Body of pancreas (tissue), 4 donors: ENCODE measurements around the gene ZNF575. TPM values are rescaled to one million over a fixed set of nuclear protein-coding genes. Genes with fewer than 3 reads are reported as not detected.

Experiments used
- ATAC-seq: fragments of 150-250 bp; one replicate; pipeline ENCODE4 v1.9.1; 2016
- DNase-seq, 4 donors: peaks; one replicate each; pipeline ENCODE4 v3.0.0-alpha.2; 2019
- H3K27ac ChIP-seq, 4 donors: fragments of 200-600 bp; sonication (generic); 1 replicate in 3 of 4; 2 replicates in 1 of 4; pipeline versions ENCODE4 v1.5.1 to v1.6.1; 2016 to 2019; ENCODE audit warnings: mild to moderate bottlenecking in 1 of 4, mixed read lengths in 1 of 4, moderate library complexity in 1 of 4
- H3K27me3 ChIP-seq, 2 donors: fragments of 200-600 bp; sonication (generic); one replicate each; pipeline ENCODE4 v1.6.0; 2016; ENCODE audit warnings: mild to moderate bottlenecking in 1 of 2
- H3K36me3 ChIP-seq, 2 donors: fragments of 200-600 bp; sonication (generic); replicated peaks in 1 of 2; 2 replicates each; pipeline ENCODE4 v1.5.1; 2016; ENCODE audit warnings: low read depth in 2 of 2; ENCODE audit not compliant: insufficient read depth in 1 of 2
- H3K4me1 ChIP-seq: fragments of 200-600 bp; sonication (generic); one replicate; pipeline ENCODE4 v1.6.0; 2016
- H3K4me3 ChIP-seq, 2 donors: fragments of 200-600 bp; sonication (generic); 1 replicate in 1 of 2; 2 replicates in 1 of 2; pipeline ENCODE4 v1.5.1; 2016 to 2019
- H3K9me3 ChIP-seq, 3 donors: fragments of 200-600 bp; sonication (generic); 1 replicate in 2 of 3; 2 replicates in 1 of 3; pipeline ENCODE4 v1.5.1; 2016
- POLR2A ChIP-seq, 3 donors: fragments of 450-650 bp; IDR thresholded peaks; one replicate each; pipeline ENCODE4 v1.6.1; 2016; ENCODE audit warnings: antibody characterized with exemption in 3 of 3, mild to moderate bottlenecking in 2 of 3
- WGBS, 2 donors: methylation state at CpG; one replicate each; pipeline ENCODE4 v1.1.5; 2017; 5-methylcytosine and 5-hydroxymethylcytosine counted together
- intact Hi-C: fragments of 100-400 bp; cut with DNase I; formaldehyde crosslinking; loops from one replicate; pipeline ENCODE4 v1.15.1; 2023
- total RNA-seq, 2 donors: library from RNA; depleted of rRNA; stranded (reverse); fragments of >200 nt; gene quantifications; one replicate each; pipeline ENCODE4 v1.1.0, GENCODE V29; 2016
- TF ChIP-seq, protein P1 (sequence below), 7 experiments: fragments of 450-650 bp in 4 of 7; fragments of 200-600 bp in 3 of 7; sonication (generic) in 3 of 7; IDR thresholded peaks; one replicate each; pipeline ENCODE4 v1.5.1; 2016 to 2019; ENCODE audit warnings: antibody characterized with exemption in 7 of 7

ZNF575 gene, protein sequence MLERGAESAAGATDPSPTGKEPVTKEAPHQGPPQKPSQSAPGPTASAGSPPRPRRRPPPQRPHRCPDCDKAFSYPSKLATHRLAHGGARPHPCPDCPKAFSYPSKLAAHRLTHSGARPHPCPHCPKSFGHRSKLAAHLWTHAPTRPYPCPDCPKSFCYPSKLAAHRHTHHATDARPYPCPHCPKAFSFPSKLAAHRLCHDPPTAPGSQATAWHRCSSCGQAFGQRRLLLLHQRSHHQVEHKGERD
- under 1 TPM in 1 of 2 donors, not detected in 1; 0.52 TPM for total RNA-seq

DNA sequence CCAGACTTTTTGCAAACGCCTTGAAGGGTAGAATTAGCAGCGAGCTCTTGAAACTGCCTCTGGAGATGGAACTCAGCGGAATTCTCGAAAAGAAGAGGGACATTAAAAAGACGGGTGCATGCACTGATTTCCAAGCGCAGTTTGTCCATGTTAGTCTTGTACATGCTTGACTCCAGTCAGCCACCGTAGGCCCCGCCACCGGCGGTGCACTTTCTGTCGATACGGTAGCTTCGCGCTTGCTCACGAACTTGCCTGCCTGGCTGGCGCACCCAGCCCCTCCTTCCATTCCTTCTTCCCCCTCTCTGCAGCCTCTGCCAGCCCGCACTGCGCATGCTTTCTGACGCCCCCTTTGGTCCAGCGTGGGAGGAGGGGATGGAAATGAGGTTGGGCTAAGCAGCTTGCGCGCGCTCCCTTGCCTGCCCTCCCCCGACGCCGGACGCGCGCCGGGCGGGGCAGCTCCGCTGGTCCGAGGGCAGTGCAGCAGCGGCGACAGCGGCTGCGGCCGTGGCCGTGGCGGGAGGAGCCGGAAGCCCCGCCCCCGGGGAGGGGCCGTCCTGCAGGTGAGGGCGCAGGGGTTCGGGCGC, at the start of gene ZNF575:
Gene ZNF575, plus strand, starts transcription at position 227 of the 584 bp plus-strand sequence. CDS start 1,235 bp downstream, outside the sequence.
- DNase-seq, result peak; percentile 85 to 94 (median 91)
- intact Hi-C loops, result no loop called here
- Histone ChIP-seq H3K27ac (peak within 1 kb of the TSS; percentile 78 to 93 (median 86)), H3K27me3 (no peaks in the 10 kb centered on the region), H3K4me1 (peaks cover 24% of the 10 kb centered on the region), H3K4me3 (peak within 1 kb of the TSS; percentile 17 to 68), H3K9me3 (no peaks in the 10 kb centered on the region), H3K36me3 (no peaks in the 10 kb centered on the region)
- TF ChIP-seq, protein P1, sequence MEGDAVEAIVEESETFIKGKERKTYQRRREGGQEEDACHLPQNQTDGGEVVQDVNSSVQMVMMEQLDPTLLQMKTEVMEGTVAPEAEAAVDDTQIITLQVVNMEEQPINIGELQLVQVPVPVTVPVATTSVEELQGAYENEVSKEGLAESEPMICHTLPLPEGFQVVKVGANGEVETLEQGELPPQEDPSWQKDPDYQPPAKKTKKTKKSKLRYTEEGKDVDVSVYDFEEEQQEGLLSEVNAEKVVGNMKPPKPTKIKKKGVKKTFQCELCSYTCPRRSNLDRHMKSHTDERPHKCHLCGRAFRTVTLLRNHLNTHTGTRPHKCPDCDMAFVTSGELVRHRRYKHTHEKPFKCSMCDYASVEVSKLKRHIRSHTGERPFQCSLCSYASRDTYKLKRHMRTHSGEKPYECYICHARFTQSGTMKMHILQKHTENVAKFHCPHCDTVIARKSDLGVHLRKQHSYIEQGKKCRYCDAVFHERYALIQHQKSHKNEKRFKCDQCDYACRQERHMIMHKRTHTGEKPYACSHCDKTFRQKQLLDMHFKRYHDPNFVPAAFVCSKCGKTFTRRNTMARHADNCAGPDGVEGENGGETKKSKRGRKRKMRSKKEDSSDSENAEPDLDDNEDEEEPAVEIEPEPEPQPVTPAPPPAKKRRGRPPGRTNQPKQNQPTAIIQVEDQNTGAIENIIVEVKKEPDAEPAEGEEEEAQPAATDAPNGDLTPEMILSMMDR (IDR thresholded peaks at IDR 0.05), result peak in 2 of 7 experiments; percentile 1 to 13
- TF ChIP-seq POLR2A (IDR thresholded peaks at IDR 0.05), result peak in 2 of 3 donors; percentile 33 to 54
- WGBS, 2 donors, result 0 to 1% methylated on average over 15 to 44 of the region's 47 CpGs
- ATAC-seq, result peak; percentile 72

DNA sequence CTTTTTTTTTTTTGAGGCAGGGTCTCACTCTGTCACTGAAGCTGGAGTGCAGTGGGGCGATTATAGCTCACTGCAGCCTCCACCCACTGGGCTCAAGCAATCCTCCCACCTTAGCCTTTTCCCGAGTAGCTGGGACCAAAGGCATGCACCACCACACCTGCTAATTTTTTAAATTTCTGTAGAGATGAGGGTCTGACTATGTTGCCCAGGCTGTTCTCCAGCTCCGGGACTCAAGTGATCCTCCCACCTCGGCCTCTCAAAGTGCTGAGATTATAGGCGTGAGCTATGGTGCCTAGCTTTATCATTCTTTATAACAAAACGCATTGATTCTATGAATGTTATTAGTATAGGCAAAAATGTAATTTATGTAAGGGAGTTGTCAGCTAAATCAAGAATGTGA, 49.7 kb upstream of the ZNF575 start:
- 91 to 94% methylated on average over 6 of the region's 6 CpGs for WGBS, 2 donors
- intact Hi-C loops, result no loop called here
- Histone ChIP-seq H3K36me3 (no peaks in the 10 kb centered on the region), H3K9me3 (no peaks in the 10 kb centered on the region), H3K4me3 (no peak overlapping the region), H3K27me3 (no peaks in the 10 kb centered on the region), H3K27ac (no peak overlapping the region), H3K4me1 (no peaks in the 10 kb centered on the region)
- ATAC-seq (no peak), DNase-seq (no peak)
- no peak for TF ChIP-seq POLR2A (IDR thresholded peaks at IDR 0.05)
- TF ChIP-seq, protein P1 (IDR thresholded peaks at IDR 0.05), result no peak

DNA sequence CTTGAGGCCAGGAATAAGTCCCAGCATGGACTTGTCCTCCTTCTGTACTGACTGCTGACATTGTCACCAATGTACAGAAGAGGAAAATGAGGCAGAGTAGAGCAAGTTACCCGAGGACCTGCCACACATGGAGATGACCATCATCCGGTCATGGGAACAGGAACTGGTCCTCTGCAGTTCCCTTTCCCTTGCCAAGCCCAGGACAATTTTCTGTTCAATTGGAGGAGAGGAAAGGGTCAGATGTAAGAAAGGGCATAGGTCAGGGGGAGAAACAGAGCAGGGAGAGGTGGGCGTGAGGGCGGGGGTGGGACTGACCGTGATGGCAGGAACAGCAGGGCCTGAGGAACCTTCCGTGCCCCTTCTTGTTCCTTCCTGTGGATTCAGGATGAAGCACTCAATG, 47.0 kb upstream of the ZNF575 start:
- no peaks in the 10 kb centered on the region for H3K9me3 ChIP-seq
- ATAC-seq, result no peak
- H3K36me3 ChIP-seq, result no peaks in the 10 kb centered on the region
- no peak for DNase-seq
- TF ChIP-seq, protein P1 (IDR thresholded peaks at IDR 0.05), result no peak
- TF ChIP-seq POLR2A (IDR thresholded peaks at IDR 0.05), result no peak
- WGBS, 2 donors, result 65 to 73% methylated on average over 5 to 6 of the region's 6 CpGs
- no peak overlapping the region for H3K27ac ChIP-seq
- H3K4me3 ChIP-seq, result no peak overlapping the region
- H3K27me3 ChIP-seq, result no peaks in the 10 kb centered on the region
- intact Hi-C loops, result no loop called here
- H3K4me1 ChIP-seq, result no peaks in the 10 kb centered on the region

DNA sequence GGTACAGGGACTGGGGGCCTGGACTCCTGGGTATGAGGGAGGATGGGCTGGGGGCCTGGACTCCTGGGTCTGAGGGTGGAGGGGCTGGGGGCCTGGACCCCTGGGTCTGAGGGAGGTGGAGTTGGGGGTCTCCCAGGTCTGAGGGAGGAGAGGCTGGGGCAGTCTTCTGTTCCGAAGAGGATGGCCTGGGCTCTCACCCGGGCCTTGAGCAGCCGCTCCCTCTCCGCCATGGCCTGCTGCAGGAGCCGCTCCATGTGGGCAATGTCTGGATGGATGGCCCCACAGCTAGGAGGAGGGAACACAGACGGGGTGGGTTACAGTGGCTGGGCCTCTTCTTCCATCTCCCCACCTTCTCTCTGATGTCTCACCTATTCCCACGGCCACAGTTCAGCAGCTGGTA, 46.6 kb upstream of the ZNF575 start:
- no peaks in the 10 kb centered on the region for H3K9me3 ChIP-seq
- no peak for ATAC-seq

More for the DNA sequence above, 46.6 kb upstream of the ZNF575 start:
- Histone ChIP-seq H3K27ac (no peak overlapping the region), H3K36me3 (no peaks in the 10 kb centered on the region), H3K4me1 (no peaks in the 10 kb centered on the region), H3K4me3 (no peak overlapping the region), H3K27me3 (no peaks in the 10 kb centered on the region)
- 76 to 89% methylated on average over 3 to 7 of the region's 7 CpGs for WGBS, 2 donors
- no peak for DNase-seq
- TF ChIP-seq, protein P1 (IDR thresholded peaks at IDR 0.05), result no peak
- no peak for TF ChIP-seq POLR2A (IDR thresholded peaks at IDR 0.05)
- intact Hi-C loops, result no loop called here
